DND-41 (cell line): Measurements from ENCODE around the gene TM4SF4.

Experiments used
- CTCF ChIP-seq: IDR thresholded peaks from 2 replicates; pipeline ENCODE4 v1.5.1; 2012; ENCODE audit warnings: borderline replicate concordance, low read length, moderate library complexity, mild to moderate bottlenecking; ENCODE audit not compliant: poor library complexity, severe bottlenecking; ENCODE audit errors: extremely low read depth
- EZH2 ChIP-seq: IDR thresholded peaks from 3 replicates; pipeline ENCODE4 v1.6.1; 2012; ENCODE audit warnings: borderline replicate concordance, low read depth, mild to moderate bottlenecking, moderate library complexity, low read length, inconsistent platforms; ENCODE audit not compliant: severe bottlenecking

- TF ChIP-seq CTCF = no peak
- no peak for TF ChIP-seq EZH2
Observed at GRCh38 chr3:149516920-149517319, 42.4 kb downstream of the TM4SF4 start.
